SW 1271 (cell line): ENCODE data around the gene CSNK1G1.
"Not testable (repeated sequence)": the region's sequence is repeated elsewhere in the genome, so short reads cannot be mapped to it uniquely, and the experiment has no call there.

Experiments
- DNase-seq, 2 experiments: peaks; one replicate each; lab custom pipeline; 2025; lab: John Stamatoyannopoulos, UW

CSNK1G1 gene

GRCh38 chr15:64349375-64349774, 6.6 kb downstream of the CSNK1G1 start:
- DNase-seq, result no peak

GRCh38 chr15:64348455-64348854, 7.5 kb downstream of the CSNK1G1 start:
- no peak for DNase-seq

DNA sequence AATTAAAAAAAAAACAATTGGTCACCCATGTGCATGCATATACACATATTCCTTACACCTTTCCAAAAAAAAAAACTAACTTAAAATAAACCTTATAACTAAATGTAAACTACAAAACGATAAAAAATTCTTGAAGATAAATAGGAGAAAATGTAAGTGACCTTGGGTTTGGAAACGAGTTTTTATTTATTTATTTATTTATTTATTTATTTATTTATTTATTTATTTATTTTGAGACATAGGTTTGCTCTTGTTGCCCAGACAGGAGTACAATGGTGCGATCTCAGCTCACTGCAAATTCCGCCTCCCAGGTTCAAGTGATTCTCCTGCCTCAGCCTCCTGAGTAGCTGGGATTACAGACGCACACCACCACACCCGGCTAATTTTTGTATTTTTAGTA, 9.7 kb downstream of the CSNK1G1 start:
- not testable (repeated sequence) for DNase-seq

DNA sequence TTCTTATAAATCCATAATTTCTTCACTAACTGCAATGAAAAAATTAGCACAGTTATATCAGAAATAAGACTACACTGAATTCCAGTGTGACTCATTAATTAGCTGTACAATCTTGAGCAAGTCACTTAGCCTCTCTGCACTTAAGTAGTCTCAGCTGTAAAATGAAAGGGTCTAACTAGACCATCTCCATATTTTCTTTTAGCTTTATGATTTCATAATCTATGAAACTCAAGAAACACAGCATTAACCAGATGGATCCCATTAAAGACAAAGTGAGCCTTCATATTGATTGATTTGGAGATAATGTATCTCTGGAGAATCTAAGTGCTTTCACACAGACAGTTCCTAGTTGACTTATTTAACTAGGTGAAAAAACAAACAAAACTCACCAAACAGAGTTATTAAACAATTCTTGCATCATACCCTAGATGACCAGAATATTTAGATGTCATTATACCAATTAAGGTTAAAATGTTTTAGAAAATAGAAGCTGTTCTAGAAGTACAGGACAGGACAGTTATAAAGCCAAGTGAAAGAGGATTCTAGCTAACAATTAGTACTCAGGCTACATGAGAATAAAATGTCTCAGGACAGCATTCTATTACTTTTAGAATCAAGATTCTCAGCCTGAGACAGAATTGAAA, 11.2 kb downstream of the CSNK1G1 start:
- no peak for DNase-seq

- DNase-seq, result no peak
Measured at GRCh38 chr15:64343841-64344240, 12.1 kb downstream of the CSNK1G1 start.

DNA sequence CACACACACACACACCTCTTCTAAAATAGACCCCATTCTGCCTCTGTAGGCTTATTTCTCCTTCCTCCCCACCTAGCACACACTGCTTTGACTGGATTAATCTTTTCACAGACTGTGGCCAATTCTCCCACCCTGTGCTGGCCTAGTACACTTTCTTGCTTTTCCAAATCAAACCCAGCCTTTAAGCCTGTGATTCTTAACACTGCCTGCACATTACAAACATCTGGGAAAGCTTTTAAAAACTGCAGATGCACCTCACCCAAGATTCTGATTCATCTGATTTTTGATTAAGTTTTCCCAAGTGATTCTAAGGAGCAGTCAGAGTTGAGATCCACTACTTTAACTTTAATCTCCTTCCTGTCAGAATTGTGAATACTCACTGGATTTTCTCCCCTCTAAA, 12.8 kb downstream of the CSNK1G1 start:
- DNase-seq, result no peak

- DNase-seq, result no peak
Measured at GRCh38 chr15:64341961-64342360, 14.0 kb downstream of the CSNK1G1 start.

GRCh38 chr15:64340355-64340754, 15.6 kb downstream of the CSNK1G1 start:
- no peak for DNase-seq

- no peak for DNase-seq
Measured at GRCh38 chr15:64337761-64338160, 18.2 kb downstream of the CSNK1G1 start.

- DNase-seq, result no peak
Measured at GRCh38 chr15:64333986-64334929, 21.7 kb downstream of the CSNK1G1 start.

- DNase-seq, result no peak
Measured at GRCh38 chr15:64333516-64333915, 22.5 kb downstream of the CSNK1G1 start.

GRCh38 chr15:64331668-64332067, 24.3 kb downstream of the CSNK1G1 start:
- not testable (repeated sequence) for DNase-seq

- not testable (repeated sequence) for DNase-seq
Measured at GRCh38 chr15:64326975-64327374, 29.0 kb downstream of the CSNK1G1 start.

GRCh38 chr15:64326458-64326857, 29.5 kb downstream of the CSNK1G1 start:
- DNase-seq, result peak in 1 of 2 experiments; percentile 12

- DNase-seq, result no peak
Measured at GRCh38 chr15:64324165-64324877, 31.7 kb downstream of the CSNK1G1 start.

GRCh38 chr15:64315216-64315615, 40.8 kb downstream of the CSNK1G1 start:
- no peak for DNase-seq

GRCh38 chr15:64314456-64314855, 41.5 kb downstream of the CSNK1G1 start:
- DNase-seq, result no peak

DNA sequence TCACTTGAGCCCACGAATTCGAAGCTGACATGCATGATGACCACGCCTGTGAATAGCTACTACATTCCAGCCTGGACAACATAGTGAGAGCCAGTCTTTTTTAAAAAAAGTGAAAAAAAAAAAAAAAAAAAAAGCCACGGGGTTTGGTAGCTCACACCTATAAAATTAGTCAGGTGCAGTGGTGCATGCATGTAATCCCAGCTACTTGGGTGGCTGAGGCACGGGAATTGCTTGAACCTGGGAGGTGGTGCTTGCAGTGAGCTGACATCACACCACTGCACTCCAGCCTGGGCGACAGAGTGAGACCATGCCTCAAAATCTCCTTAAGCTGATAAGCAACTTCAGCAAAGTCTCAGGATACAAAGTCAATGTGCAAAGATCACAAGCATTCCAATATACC, 44.4 kb downstream of the CSNK1G1 start:
- no peak for DNase-seq

DNA sequence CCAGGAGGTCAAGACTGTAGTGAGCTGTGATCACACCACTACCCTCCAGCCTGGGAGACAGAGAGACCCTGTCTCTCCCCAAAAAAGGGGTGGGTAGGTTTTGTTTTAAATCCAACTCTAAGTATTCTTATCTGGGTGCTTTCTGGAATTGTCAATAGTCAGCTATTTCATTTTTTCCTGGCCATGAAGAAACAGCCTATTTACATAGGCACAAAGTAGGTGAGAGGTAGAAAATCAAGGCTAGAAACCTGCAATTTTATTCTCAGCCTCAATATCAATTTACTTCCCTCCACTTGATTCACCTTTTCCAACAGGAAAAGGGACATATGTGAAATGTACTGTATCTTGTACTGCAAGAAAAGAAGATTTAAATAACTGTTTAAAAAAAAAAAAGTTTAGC, 45.9 kb downstream of the CSNK1G1 start:
- no peak for DNase-seq

DNA sequence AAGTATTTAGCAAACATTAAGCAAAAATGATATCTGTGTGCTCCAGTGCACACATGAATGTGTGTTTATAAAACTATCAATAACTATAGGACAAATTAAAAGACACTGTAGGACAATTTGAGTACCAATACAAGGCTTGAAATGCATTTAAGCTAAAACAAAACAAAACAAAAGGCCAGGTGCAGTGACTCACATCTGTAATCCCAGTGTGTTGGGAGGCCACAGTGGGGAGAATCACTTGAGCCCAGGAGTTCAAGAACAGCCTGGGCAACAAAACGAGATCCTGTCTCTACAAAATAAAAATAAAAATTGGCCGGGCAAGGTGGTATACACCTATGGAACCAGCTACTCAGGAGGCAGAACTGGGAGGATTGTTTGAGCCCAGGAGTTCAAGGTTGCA, 50.7 kb downstream of the CSNK1G1 start:
- DNase-seq, result no peak

DNA sequence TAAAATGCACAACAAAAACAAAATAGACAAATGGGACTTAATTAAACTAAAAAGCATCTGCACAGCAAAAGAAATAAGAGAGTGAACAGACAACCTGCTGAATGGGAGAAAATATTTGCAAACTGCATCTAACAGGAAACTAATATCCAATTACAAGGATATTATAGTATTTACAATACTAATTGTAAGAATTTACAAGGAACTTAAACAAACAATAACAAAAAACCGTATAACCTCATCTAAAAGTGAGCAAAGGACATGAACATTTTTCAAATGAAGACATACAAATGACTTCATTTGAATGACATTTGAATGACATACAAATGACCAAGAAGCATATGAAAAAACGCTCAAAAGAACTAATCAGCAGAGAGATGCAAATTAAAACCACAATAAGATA, 66.4 kb downstream of the CSNK1G1 start:
- DNase-seq, result no peak

- no peak for DNase-seq
Measured at GRCh38 chr15:64288999-64289398, 67.0 kb downstream of the CSNK1G1 start.

DNA sequence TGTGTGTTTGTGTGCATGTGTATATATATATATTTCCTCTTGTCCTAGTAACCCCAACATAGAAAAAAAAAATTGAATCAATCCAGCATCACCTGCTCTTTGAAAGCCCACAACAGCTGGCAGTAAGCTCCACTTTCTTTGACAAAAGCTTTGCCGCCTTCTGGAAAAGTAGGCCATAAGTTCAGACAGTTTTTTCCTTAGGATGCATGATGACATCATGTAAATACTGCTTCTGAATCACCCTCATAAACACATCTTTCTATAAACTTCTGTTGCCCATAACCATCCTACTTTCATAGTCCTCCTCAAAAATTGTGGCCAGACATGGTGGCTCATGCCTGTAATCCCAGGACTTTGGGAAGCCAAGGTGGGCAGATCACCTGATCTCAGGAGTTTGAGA, 67.4 kb downstream of the CSNK1G1 start:
- no peak for DNase-seq
